ENCODE results near the gene GRID1.

- TF ChIP-seq EZH2 (IDR thresholded peaks at IDR 0.05; ENCODE audit: insufficient read depth, poor library complexity, severe bottlenecking): no peak
- TF ChIP-seq EZH2phosphoT487 (IDR thresholded peaks at IDR 0.05; ENCODE audit: insufficient read depth, low read depth): no peak
Measured at GRCh38 chr10:86071758-86072157, 294.8 kb downstream of the GRID1 start.
